ENCODE data around the gene CFAP77. TPM values are rescaled to one million over a fixed set of nuclear protein-coding genes. Genes with fewer than 3 reads are reported as not detected.

CFAP77 gene
- total RNA-seq, 4 donors from 2014 or later: not detected

GRCh38 chr9:132555528-132555927 is 145.5 kb downstream of the CFAP77 start:
- intact Hi-C loops (cut with DNase I; ENCODE audit: low total_unique reads): no loop called here
- no peak for DNase-seq (ENCODE audit: low spot score in 2 of 2)
- TF ChIP-seq CTCF (IDR thresholded peaks at IDR 0.05): no peak
- TF ChIP-seq POLR2A (IDR thresholded peaks at IDR 0.05): no peak
- 59 to 62% methylated on average over 8 of the region's 8 CpGs for WGBS, 2 donors
- no peak overlapping the region for H3K4me3 ChIP-seq (ENCODE audit: low read depth, poor library complexity, severe bottlenecking)

GRCh38 chr9:132556235-132556634 is 146.2 kb downstream of the CFAP77 start:
- no peak for DNase-seq (ENCODE audit: low spot score in 2 of 2)
- H3K4me3 ChIP-seq (ENCODE audit: low read depth, poor library complexity, severe bottlenecking): no peak overlapping the region
- TF ChIP-seq CTCF (IDR thresholded peaks at IDR 0.05) (no peak), POLR2A (IDR thresholded peaks at IDR 0.05) (no peak)
- intact Hi-C loops (cut with DNase I; ENCODE audit: low total_unique reads): no loop called here
- WGBS, 2 donors: 69 to 74% methylated on average over 5 to 6 of the region's 6 CpGs

- H3K4me3 ChIP-seq (ENCODE audit: low read depth, poor library complexity, severe bottlenecking): no peak overlapping the region
- intact Hi-C loops (cut with DNase I; ENCODE audit: low total_unique reads): no loop called here
- DNase-seq (ENCODE audit: low spot score in 2 of 2): no peak
- TF ChIP-seq POLR2A (IDR thresholded peaks at IDR 0.05) (no peak), CTCF (IDR thresholded peaks at IDR 0.05) (no peak)
- 39 to 65% methylated on average over 26 of the region's 26 CpGs for WGBS, 2 donors
These were observed 146.7 kb downstream of the CFAP77 start for GRCh38 chr9:132556714-132557113.

GRCh38 chr9:132557159-132557558 is 147.1 kb downstream of the CFAP77 start:
- H3K4me3 ChIP-seq (ENCODE audit: low read depth, poor library complexity, severe bottlenecking): no peak overlapping the region
- WGBS, 2 donors: 77 to 82% methylated on average over 8 to 11 of the region's 15 CpGs
- TF ChIP-seq CTCF (IDR thresholded peaks at IDR 0.05) (no peak), POLR2A (IDR thresholded peaks at IDR 0.05) (no peak)
- intact Hi-C loops (cut with DNase I; ENCODE audit: low total_unique reads): no loop called here
- DNase-seq (ENCODE audit: low spot score in 2 of 2): no peak

- TF ChIP-seq POLR2A (IDR thresholded peaks at IDR 0.05) (no peak), CTCF (IDR thresholded peaks at IDR 0.05) (no peak)
- DNase-seq (ENCODE audit: low spot score in 2 of 2): no peak
- no peak overlapping the region for H3K4me3 ChIP-seq (ENCODE audit: low read depth, poor library complexity, severe bottlenecking)
- WGBS, 2 donors: 83 to 87% methylated on average over 2 of the region's 2 CpGs
- intact Hi-C loops (cut with DNase I; ENCODE audit: low total_unique reads): no loop called here
These were observed 149.7 kb downstream of the CFAP77 start for GRCh38 chr9:132559711-132560110.

- no peak for TF ChIP-seq CTCF (IDR thresholded peaks at IDR 0.05)
- no peak for TF ChIP-seq POLR2A (IDR thresholded peaks at IDR 0.05)
- DNase-seq (ENCODE audit: low spot score in 2 of 2): no peak
- intact Hi-C loops (cut with DNase I; ENCODE audit: low total_unique reads): no loop called here
- WGBS, 2 donors: 30 to 34% methylated on average over 14 of the region's 14 CpGs
- no peak overlapping the region for H3K4me3 ChIP-seq (ENCODE audit: low read depth, poor library complexity, severe bottlenecking)
These were observed 150.7 kb downstream of the CFAP77 start for GRCh38 chr9:132560616-132561202.
